AG04450 (cell line): Measurements from ENCODE around the gene CCDC157. TPM values are rescaled to one million over a fixed set of nuclear protein-coding genes. Genes with fewer than 3 reads are reported as not detected.
"Not testable (repeated sequence)": the region's sequence is repeated elsewhere in the genome, so short reads cannot be mapped to it uniquely, and the experiment has no call there.

Experiments used
- CTCF ChIA-PET: fragments of 300-600, 350-600 bp; formaldehyde crosslinking; extraction: SDS; loops from one replicate; lab custom pipeline; 2022; ENCODE audit warnings: antibody characterized with exemption, inconsistent platforms; lab: Charles Lee
- POLR2A ChIA-PET: fragments of 350-600 bp; formaldehyde crosslinking; extraction: SDS; loops from one replicate; lab custom pipeline; 2021; ENCODE audit warnings: antibody characterized with exemption, inconsistent platforms; lab: Yijun Ruan, JAX
- DNase-seq: peaks from one replicate; pipeline ENCODE4 v3.0.0-alpha.2; 2011; ENCODE audit warnings: low read depth, low spot score
- H3K27ac ChIP-seq: one replicate; pipeline ENCODE4 v1.5.1; 2012; ENCODE audit warnings: low read depth, low read length, control low read depth
- H3K27me3 ChIP-seq: one replicate; pipeline ENCODE4 v1.6.0; 2012; ENCODE audit warnings: low read length; ENCODE audit not compliant: control insufficient read depth, insufficient read depth
- H3K4me3 ChIP-seq: 2 replicates; pipeline ENCODE4 v1.5.1; 2011; ENCODE audit warnings: mild to moderate bottlenecking, low read depth, low read length, control low read depth
- H3K9me3 ChIP-seq: 2 replicates; pipeline ENCODE4 v1.5.1; 2012; ENCODE audit warnings: low read length; ENCODE audit not compliant: control insufficient read depth, insufficient read depth
- polyA plus RNA-seq: library from polyadenylated mRNA; depleted of rRNA; stranded (reverse); fragments of >200 nt; gene quantifications from 2 replicates; pipeline ENCODE4 v1.2.3, GENCODE V29; 2011
- TF ChIP-seq, protein P1 (sequence below): IDR thresholded peaks from 2 replicates; pipeline ENCODE4 v1.5.1; 2011; ENCODE audit warnings: low read depth, low read length, control low read depth, inconsistent platforms

CCDC157 gene
- polyA plus RNA-seq, 1 experiment = 1.6 TPM

DNA sequence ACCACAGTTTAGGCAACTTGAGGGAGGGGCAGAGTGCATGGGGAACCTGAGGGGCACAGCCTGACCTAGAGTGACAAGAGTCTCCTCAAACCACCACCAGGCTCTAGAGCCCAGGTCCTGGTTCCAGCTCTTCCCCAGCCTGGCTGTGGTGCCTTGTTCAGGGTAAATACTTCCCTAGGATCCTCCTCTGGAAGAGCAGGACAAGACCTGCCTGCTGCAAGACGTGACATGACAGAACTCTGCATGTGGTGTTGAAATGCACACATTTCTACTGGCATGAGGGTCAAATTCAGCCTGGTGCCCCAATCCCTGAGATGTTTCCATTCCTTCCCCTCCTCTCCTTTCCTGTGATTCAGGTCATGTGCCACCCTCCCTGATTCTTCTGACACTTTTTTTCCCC, 43.4 kb downstream of the CCDC157 start:
- H3K27me3 ChIP-seq = no peaks in the 10 kb centered on the region
- TF ChIP-seq, protein P1, sequence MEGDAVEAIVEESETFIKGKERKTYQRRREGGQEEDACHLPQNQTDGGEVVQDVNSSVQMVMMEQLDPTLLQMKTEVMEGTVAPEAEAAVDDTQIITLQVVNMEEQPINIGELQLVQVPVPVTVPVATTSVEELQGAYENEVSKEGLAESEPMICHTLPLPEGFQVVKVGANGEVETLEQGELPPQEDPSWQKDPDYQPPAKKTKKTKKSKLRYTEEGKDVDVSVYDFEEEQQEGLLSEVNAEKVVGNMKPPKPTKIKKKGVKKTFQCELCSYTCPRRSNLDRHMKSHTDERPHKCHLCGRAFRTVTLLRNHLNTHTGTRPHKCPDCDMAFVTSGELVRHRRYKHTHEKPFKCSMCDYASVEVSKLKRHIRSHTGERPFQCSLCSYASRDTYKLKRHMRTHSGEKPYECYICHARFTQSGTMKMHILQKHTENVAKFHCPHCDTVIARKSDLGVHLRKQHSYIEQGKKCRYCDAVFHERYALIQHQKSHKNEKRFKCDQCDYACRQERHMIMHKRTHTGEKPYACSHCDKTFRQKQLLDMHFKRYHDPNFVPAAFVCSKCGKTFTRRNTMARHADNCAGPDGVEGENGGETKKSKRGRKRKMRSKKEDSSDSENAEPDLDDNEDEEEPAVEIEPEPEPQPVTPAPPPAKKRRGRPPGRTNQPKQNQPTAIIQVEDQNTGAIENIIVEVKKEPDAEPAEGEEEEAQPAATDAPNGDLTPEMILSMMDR = no peak
- no peak for DNase-seq
- no peak overlapping the region for H3K27ac ChIP-seq
- no peaks in the 10 kb centered on the region; the same call in 1 of the 2 replicates for H3K9me3 ChIP-seq
- ChIA-PET CTCF (interaction anchor here (0.6 kb wide), 1 partner anchor 13 kb away, joined by 5 read pairs; no protein-coding TSS in a partner anchor), POLR2A (no interaction called here)
- no peak overlapping the region for H3K4me3 ChIP-seq

DNA sequence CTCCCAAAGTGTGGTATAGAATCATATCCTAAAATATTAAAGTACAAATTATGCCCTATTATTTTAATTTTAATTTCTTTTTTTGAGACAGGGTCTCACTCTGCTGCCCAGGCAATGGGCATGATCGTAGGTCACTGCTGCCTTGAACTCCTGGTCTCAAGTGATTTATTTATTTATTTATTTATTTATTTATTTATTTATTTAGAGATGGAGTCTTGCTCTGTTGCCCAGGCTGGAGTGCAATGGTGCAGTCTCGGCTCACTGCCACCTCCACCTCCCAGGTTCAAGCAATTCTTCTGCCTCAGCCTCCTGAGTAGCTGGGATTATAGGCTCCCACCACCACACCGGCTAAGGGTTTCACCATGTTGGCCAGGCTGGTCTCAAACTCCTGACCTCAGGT, 44.2 kb downstream of the CCDC157 start:
- H3K9me3 ChIP-seq, POLR2A ChIA-PET: not testable (repeated sequence)
- CTCF ChIA-PET = interaction anchor here (1.3 kb wide), 1 partner anchor 28 kb away, joined by 3 read pairs; no protein-coding TSS in a partner anchor

DNA sequence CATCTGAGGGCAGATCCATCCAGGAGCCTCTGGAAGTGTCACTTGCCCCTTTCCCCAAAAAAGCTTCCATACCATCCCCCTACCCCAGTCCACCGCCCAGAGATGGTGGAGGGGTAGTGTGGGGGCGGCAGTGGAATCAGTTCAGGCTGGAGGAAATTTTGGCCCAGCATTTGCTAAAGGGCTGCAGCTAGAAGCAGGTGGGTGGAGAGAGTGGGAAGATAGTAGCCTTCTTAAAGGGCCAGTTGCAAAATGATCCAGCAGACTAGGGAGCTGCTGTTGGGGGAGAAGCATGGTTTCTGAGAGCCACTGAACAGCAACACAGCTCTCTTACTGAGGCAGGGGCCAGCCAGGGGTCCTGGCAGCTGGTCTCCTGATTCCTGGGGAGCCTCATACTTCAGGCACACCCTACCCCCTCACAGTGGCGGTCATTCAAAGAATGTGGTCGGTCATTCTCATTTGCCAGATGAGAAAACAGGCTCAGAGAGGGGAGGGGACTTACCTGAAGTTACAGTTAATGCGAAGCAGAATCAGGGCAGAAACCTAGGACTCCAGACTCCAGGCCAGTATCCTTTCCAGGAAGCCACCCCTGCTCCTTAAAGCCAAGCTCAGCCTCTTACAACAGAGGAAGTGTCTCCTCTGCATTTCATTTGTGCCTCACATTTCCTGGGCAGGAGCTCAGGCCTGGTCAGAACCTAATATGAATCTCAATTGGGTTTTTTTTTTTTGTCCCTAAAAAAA, 45.4 kb downstream of the CCDC157 start:
- no peak overlapping the region for H3K4me3 ChIP-seq
- no peaks in the 10 kb centered on the region for H3K27me3 ChIP-seq
- TF ChIP-seq, protein P1 = no peak
- ChIA-PET POLR2A (no interaction called here), CTCF (interaction anchor here (0.7 to 1.5 kb wide), 4 partner anchors 10 to 114 kb away, joined by 3 to 6 read pairs (median 4); no protein-coding TSS in a partner anchor)
- no peak for DNase-seq
- no peak overlapping the region for H3K27ac ChIP-seq
- H3K9me3 ChIP-seq = no peaks in the 10 kb centered on the region; the same call in 1 of the 2 replicates

More for the DNA sequence above, 44.2 kb downstream of the CCDC157 start:
- H3K27ac ChIP-seq, H3K27me3 ChIP-seq, DNase-seq, H3K4me3 ChIP-seq: not testable (repeated sequence)

DNA sequence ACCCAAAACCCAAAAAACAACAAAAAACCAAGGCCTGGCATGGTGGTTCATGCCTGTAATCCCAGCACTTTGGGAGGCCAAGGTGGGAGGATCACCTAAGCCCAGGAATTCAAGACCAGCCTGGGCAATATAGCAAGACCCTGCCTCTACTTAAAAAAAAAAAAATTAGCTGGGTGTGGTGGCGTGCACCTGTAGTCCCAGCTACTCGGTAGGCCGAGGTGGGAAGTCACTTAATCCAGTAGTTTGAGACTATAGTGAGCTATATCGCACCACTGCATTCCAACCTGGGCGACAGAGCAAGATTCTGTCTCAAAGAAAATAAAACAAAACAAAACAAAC, 45.9 kb downstream of the CCDC157 start:
- H3K27ac ChIP-seq, H3K27me3 ChIP-seq, DNase-seq, H3K4me3 ChIP-seq, H3K9me3 ChIP-seq, POLR2A ChIA-PET: not testable (repeated sequence)
- CTCF ChIA-PET = interaction anchor here (0.7 to 1.5 kb wide), 3 partner anchors 11 to 115 kb away, joined by 3 to 6 read pairs (median 5); no protein-coding TSS in a partner anchor

DNA sequence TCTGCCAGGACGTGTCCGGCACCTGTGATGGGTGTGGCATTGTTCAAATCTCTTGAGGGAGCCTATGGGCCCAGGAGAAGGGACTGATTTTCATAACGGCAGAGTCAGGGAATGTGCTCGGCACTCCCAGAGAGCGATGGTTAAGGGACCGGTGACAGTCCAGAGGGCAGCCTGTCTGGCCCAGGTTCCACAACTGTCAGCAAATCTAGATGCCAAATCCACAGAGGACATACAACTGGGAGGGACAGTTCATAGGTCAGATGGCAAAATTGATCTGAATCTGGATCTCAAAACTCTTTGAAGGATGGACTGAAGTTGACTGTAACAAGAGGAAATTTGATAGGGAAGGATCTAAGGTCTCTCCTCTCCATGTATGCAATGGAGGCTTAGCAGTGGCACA, 47.5 kb downstream of the CCDC157 start:
- POLR2A ChIA-PET = no interaction called here
- H3K27ac ChIP-seq = no peak overlapping the region
- CTCF ChIA-PET = interaction anchor here (0.6 kb wide), 1 partner anchor 10 kb away, joined by 4 read pairs; no protein-coding TSS in a partner anchor
- no peaks in the 10 kb centered on the region for H3K27me3 ChIP-seq
- TF ChIP-seq, protein P1 = no peak
- DNase-seq = no peak
- H3K9me3 ChIP-seq = no peaks in the 10 kb centered on the region
- H3K4me3 ChIP-seq = no peak overlapping the region

DNA sequence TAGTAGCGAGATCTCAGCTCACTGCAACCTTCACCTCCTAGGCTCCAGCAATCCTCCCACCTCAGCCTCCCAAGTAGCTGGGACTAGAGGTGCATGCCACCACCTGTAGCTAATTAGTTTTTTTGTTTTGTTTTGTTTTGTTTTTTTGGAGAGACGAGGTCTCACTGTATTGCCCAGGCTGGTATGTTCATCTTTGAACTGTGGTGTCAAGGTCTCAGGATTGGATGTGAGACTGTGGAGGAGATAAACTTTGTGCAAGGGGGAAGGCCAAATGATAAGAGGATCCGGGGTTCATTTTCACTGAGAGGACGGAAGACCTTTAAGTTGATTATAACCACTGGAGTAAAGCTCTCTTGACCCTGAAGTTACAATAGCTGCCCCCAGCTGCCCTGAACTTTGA, 48.9 kb downstream of the CCDC157 start:
- no peaks in the 10 kb centered on the region for H3K27me3 ChIP-seq
- TF ChIP-seq, protein P1 = no peak
- no peak overlapping the region for H3K27ac ChIP-seq
- POLR2A ChIA-PET = interaction anchor here (0.8 to 1.2 kb wide), 2 partner anchors 15 to 18 kb away, joined by 4 to 5 read pairs; no protein-coding TSS in a partner anchor
- DNase-seq = no peak
- CTCF ChIA-PET = interaction anchor here (0.8 kb wide), 1 partner anchor 18 kb away, joined by 3 read pairs; no protein-coding TSS in a partner anchor
- H3K4me3 ChIP-seq = no peak overlapping the region
- no peaks in the 10 kb centered on the region for H3K9me3 ChIP-seq
